ENCODE measurements around the gene B3GAT1.

Gene B3GAT1

DNA sequence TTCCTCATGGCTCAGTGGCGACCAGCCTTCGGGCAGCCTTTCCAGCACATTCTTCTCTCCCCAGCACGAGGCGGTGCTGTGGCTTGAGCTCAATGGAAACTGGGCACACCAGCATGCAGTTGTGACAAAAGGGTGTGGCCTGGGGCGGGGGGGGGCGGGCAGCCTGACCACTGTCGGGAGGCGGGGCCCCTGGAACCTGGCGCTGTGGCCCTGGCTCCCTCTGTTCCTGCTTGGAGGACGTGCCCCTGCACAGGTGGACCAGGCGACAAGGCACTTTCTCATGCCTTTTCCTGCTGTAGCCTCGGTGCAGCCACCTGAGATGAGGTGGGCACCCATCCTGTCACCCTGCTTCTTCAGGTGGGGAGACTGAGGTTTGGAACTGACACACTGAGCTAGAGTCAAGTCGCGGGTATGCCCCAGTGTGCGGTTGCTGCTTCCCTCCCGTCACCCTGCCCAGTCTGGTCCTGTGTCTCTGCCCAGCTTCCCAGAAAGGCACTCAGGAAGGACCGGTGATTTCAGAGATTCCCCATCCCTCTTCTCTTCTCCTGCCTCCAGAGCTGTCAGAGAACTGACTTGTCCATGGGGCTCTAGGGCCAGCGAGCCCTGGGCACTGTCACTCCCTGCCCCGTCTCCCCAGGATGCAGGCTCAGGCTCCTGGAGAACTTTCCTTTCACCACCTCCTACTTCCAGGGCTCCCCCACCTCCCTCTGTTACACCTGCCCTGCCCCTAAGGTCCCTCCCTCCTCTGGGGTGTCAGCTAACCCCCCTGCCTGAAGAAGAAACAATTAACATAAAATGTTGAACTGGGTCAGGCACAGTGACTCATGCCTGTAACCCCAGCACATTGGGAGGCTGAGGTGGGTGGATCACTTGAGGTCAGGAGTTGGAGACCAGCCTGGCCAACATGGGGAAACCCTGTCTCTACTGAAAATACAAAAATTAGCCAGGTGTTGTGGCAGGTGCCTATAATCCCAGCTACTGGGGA, 9.9 kb downstream of the B3GAT1 start:
- TF ChIP-seq, protein P1, sequence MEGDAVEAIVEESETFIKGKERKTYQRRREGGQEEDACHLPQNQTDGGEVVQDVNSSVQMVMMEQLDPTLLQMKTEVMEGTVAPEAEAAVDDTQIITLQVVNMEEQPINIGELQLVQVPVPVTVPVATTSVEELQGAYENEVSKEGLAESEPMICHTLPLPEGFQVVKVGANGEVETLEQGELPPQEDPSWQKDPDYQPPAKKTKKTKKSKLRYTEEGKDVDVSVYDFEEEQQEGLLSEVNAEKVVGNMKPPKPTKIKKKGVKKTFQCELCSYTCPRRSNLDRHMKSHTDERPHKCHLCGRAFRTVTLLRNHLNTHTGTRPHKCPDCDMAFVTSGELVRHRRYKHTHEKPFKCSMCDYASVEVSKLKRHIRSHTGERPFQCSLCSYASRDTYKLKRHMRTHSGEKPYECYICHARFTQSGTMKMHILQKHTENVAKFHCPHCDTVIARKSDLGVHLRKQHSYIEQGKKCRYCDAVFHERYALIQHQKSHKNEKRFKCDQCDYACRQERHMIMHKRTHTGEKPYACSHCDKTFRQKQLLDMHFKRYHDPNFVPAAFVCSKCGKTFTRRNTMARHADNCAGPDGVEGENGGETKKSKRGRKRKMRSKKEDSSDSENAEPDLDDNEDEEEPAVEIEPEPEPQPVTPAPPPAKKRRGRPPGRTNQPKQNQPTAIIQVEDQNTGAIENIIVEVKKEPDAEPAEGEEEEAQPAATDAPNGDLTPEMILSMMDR (IDR thresholded peaks at IDR 0.05; ENCODE audit: extremely low read depth, missing control alignments) = no peak
- DNase-seq (ENCODE audit: low spot score) = no peak

GRCh38 chr11:134399996-134400395, 12.0 kb downstream of the B3GAT1 start:
- TF ChIP-seq, protein P1 (IDR thresholded peaks at IDR 0.05; ENCODE audit: extremely low read depth, missing control alignments) = no peak

DNA sequence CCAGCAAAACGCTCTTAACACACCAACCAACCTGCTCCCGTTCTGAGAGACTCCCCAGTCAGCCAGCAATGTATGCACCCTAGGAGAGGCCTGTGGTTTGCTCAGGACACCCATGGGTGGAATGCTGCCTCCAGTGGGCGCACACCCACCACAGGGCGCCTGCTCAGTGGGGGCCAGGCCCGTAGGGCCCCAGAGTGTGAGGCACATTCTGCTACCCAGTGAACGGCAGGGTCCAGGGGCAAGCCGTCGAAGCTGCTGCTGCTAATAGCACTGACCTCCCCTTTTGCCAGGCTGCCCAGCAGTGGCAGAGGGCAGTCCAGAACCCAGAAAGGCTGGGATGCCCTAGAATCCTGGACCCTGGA, 12.8 kb downstream of the B3GAT1 start:
- TF ChIP-seq, protein P1 (IDR thresholded peaks at IDR 0.05; ENCODE audit: extremely low read depth, missing control alignments) = no peak
- no peak for DNase-seq (ENCODE audit: low spot score)

More at GRCh38 chr11:134399996-134400395, 12.0 kb downstream of the B3GAT1 start:
- DNase-seq (ENCODE audit: low spot score) = no peak

- TF ChIP-seq, protein P1 (IDR thresholded peaks at IDR 0.05; ENCODE audit: extremely low read depth, missing control alignments) = no peak
- no peak for DNase-seq (ENCODE audit: low spot score)
Observed at GRCh38 chr11:134398644-134399292, 13.3 kb downstream of the B3GAT1 start.

DNA sequence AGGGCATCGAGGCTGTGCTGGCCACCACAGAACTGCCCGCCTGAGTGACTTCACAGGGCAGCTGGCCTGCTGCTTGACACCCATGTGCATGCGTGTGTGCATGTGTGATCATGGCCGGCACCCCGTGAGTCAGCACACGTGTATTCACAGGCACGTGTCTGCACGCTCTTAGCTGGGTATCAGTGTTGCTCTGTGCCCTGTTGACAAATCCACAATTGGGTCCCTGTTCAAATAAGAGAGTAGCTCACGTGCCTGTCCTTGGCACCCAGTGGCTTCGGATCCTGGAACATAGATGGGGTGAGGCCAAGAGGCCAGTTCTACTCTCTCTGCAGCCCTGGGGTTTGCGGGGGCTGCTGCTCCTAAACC, 14.0 kb downstream of the B3GAT1 start:
- TF ChIP-seq, protein P1 (IDR thresholded peaks at IDR 0.05; ENCODE audit: extremely low read depth, missing control alignments) = no peak
- no peak for DNase-seq (ENCODE audit: low spot score)

GRCh38 chr11:134397304-134398078, 14.6 kb downstream of the B3GAT1 start:
- no peak for DNase-seq (ENCODE audit: low spot score)
- TF ChIP-seq, protein P1 (IDR thresholded peaks at IDR 0.05; ENCODE audit: extremely low read depth, missing control alignments) = no peak
